22Rv1 (cell line): ENCODE data around the gene POTEC.
"Not testable (repeated sequence)": the region's sequence is repeated elsewhere in the genome, so short reads cannot be mapped to it uniquely, and the experiment has no call there.

Experiments used
- ZFX ChIP-seq: fragments of 450-650 bp; IDR thresholded peaks from 2 replicates; pipeline ENCODE4 v1.6.1; 2017; ENCODE audit warnings: antibody characterized with exemption, borderline replicate concordance
- TF ChIP-seq, protein P1 (sequence below): fragments of 450-650 bp; IDR thresholded peaks from 2 replicates; pipeline ENCODE4 v1.5.1; 2017; ENCODE audit warnings: mild to moderate bottlenecking

GRCh38 chr18:14559502-14559901 lies 16.1 kb upstream of the POTEC start:
- TF ChIP-seq, protein P1, sequence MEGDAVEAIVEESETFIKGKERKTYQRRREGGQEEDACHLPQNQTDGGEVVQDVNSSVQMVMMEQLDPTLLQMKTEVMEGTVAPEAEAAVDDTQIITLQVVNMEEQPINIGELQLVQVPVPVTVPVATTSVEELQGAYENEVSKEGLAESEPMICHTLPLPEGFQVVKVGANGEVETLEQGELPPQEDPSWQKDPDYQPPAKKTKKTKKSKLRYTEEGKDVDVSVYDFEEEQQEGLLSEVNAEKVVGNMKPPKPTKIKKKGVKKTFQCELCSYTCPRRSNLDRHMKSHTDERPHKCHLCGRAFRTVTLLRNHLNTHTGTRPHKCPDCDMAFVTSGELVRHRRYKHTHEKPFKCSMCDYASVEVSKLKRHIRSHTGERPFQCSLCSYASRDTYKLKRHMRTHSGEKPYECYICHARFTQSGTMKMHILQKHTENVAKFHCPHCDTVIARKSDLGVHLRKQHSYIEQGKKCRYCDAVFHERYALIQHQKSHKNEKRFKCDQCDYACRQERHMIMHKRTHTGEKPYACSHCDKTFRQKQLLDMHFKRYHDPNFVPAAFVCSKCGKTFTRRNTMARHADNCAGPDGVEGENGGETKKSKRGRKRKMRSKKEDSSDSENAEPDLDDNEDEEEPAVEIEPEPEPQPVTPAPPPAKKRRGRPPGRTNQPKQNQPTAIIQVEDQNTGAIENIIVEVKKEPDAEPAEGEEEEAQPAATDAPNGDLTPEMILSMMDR = not testable (repeated sequence)
- not testable (repeated sequence) for TF ChIP-seq ZFX
